ACHN (cell line): Measurements from ENCODE around the gene SF3B3.

Experiments used
- DNase-seq: peaks from one replicate; pipeline ENCODE4 v3.0.0-alpha.2; 2015
- in situ Hi-C: cut with HindIII; loops from 2 replicates; pipeline ENCODE4 v1.10.0; 2017; ENCODE audit warnings: low sequenced_read_pairs, low pct_ligation_motif_present, low pct_unique_long_range_greater_than_20kb

The SF3B3 gene

DNA sequence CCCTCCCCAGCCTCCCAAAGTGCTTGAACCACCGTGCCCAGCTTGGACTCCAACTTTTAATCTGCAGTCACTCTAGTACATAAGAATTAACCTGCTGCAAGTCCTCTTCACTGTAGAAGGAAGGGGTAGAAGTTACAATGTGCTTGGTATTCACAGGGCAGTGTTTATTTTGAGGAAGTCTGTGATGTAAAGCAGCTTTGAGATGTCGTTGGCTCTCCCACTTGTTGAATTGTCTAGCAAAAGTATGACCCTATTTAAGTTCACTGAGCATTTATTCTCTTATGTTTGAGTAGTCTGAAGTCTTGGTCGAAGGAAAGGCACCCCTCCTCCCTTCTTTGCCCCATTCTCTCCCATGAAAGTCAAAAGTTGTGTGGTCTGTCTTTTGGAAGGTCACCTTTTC, 28.2 kb downstream of the SF3B3 start:
- in situ Hi-C loops = loop anchor here (25.0 kb wide), 1 partner anchor 211 kb away; no protein-coding TSS in a partner anchor
- DNase-seq = no peak

DNA sequence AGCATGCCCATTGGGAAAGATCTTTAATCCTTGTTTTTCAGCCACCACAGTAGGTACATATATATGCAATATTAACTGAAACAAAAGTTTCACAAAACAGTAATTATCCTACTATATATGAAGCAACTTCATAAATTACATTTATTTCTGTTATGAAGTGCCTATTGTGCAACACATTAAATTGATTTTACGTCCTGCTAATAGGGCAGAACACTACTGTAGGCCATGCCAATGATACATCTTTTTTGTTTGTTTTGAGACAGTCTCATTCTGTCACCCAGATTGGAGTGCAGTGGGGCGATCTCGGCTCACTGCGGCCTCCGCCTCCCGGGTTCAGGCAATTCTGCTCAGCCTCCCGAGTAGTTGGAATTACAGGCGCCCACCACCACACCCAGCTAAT, 29.1 kb downstream of the SF3B3 start:
- no peak for DNase-seq
- in situ Hi-C loops = loop anchor here (25.0 kb wide), 1 partner anchor 210 kb away; no protein-coding TSS in a partner anchor

DNA sequence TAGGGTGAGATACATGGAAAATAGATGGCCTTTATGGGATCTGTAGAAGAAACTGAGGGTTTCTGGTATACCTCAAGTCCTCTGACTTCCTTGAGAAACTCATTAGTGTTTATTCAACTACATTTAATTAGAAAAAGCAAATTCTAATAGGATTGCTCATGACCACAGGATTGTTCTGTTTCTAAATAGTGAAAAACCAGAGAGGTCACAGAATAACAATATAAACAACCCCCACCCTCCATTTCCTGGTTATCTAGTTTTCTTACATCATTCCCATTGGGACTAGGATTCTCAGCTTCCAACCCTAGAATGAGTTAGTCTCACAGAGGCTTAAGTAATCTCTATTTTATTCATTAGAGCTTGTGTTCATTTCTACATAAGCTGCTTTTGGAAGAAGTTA, 30.0 kb downstream of the SF3B3 start:
- no peak for DNase-seq
- in situ Hi-C loops = loop anchor here (25.0 kb wide), 1 partner anchor 209 kb away; no protein-coding TSS in a partner anchor

DNA sequence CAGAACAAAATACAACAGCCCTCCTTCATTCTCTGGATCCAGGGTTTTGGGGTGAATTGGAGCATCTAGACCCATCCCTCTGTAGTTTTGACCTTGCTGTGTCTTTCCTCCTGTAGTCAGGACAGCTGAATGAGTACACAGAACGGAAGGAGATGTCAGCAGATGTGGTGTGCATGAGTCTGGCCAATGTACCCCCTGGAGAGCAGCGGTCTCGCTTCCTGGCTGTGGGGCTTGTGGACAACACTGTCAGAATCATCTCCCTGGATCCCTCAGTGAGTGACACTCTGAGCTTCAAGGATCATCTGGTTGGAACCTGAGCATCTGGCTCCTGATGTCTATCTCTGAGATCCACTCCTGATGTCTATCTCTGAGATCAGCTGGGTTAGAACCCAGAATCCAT, 32.4 kb downstream of the SF3B3 start:
- no peak for DNase-seq
- in situ Hi-C loops = loop anchor here (25.0 kb wide), 1 partner anchor 206 kb away; no protein-coding TSS in a partner anchor

DNA sequence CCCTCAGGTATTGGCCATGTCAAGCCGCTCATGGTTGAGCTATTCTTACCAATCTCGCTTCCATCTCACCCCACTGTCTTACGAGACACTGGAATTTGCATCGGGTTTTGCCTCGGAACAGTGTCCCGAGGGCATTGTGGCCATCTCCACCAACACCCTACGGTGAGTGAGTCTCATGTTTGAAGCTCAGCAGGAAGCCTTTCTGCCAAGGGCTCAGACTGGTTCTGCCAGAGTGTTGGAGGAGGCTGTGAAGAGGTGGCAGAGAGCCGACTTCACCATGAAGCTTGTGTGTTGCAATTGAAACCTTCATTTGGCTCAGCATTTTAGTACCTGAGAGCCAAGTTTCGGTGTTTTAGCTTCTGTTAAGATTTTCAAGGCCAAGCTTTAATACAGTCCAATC, 38.0 kb downstream of the SF3B3 start:
- in situ Hi-C loops = loop anchor here (25.0 kb wide), 1 partner anchor 201 kb away; no protein-coding TSS in a partner anchor
- no peak for DNase-seq

DNA sequence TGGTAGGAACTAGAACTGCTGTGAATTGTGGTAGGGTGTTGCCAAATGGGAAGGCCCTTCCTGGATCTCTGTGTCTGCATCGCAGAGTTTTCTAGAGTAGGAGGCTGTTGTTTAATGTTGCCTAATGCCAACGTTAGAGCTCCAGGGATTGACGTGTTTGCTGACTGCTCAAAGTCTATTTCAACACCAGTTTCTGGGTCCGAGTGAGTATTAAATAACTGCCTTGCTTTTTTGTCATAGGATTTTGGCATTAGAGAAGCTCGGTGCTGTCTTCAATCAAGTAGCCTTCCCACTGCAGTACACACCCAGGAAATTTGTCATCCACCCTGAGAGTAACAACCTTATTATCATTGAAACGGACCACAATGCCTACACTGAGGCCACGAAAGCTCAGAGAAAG, 40.0 kb downstream of the SF3B3 start:
- in situ Hi-C loops = loop anchor here (25.0 kb wide), 1 partner anchor 199 kb away; no protein-coding TSS in a partner anchor
- no peak for DNase-seq

DNA sequence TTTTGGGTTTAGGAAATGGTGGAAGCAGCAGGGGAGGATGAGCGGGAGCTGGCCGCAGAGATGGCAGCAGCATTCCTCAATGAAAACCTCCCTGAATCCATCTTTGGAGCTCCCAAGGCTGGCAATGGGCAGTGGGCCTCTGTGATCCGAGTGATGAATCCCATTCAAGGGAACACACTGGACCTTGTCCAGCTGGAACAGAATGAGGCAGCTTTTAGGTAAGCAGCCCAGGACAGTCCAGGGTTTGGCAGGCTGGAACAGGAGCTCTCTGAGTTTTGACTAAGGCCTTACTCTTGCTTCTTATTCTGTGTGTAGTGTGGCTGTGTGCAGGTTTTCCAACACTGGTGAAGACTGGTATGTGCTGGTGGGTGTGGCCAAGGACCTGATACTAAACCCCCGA, 41.4 kb downstream of the SF3B3 start:
- in situ Hi-C loops = loop anchor here (25.0 kb wide), 1 partner anchor 197 kb away; no protein-coding TSS in a partner anchor
- DNase-seq = no peak

DNA sequence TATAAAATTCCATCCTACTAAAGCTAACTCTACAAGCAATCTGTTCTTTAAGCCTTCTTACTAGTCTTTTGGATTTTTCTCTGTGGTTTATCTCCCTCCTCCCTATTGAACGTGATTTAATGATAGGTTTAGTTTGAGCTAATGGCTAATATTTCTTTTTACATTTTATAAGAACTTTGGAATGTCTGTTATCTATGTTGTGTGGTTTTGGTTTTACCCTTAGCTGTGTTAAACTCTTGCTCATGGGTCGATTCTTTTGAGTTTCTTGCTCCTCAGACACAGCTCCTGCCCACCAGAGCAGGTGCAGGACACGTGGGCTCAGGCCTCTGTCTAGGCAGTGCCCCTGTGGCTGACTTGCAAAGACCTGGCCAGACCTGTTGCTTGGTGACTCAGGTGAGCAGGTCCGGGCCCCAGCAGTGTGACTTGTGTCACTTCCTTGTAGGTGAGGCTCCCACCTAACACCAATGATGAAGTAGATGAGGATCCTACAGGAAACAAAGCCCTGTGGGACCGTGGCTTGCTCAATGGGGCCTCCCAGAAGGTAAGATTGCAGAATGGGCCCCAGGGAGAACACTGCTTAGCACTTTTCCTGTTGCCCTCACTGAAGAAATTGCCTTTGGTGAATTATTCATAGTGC, 45.1 kb downstream of the SF3B3 start:
- in situ Hi-C loops = loop anchor here (25.0 kb wide), 1 partner anchor 194 kb away; no protein-coding TSS in a partner anchor

DNA sequence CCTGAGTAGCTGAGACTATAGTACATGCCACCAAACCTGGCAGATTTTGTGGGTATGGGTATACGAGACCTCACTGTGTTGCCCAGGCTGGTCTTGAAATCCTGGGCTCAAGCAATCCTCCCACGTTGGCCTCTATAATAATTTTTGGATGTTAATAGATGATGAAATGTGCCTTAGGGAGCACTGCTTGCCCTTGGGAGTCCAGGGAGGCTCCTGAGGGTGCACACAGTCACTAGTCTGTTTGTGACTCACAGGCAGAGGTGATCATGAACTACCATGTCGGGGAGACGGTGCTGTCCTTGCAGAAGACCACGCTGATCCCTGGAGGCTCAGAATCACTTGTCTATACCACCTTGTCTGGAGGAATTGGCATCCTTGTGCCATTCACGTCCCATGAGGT, 46.1 kb downstream of the SF3B3 start:
- in situ Hi-C loops = loop anchor here (25.0 kb wide), 1 partner anchor 193 kb away; no protein-coding TSS in a partner anchor
- no peak for DNase-seq

More for the DNA sequence above, 45.1 kb downstream of the SF3B3 start:
- DNase-seq = no peak

DNA sequence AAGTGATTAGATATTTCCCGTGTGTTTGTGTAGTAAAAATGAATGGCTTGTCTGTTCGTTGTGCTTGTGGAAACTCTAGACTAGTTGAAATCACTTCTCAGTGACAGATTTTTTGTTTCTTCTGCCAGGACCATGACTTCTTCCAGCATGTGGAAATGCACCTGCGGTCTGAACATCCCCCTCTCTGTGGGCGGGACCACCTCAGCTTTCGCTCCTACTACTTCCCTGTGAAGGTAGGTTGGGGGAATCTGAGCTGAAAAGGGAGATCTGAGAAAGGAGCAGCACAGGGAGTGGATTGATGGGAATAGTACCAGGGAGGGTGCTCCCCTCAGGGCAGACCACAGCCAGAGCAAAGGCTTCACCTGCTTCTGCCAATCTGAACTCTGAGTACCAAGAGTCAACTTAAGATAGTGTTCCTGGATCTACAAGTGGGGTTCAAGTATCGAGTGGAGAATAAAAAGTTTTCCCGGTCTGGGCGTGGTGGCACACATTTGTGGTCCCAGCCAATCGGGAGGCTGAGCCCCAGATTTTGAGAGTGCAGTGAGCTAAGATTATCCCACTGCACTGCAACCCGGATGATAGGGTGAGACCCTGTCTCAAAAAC, 47.5 kb downstream of the SF3B3 start:
- no peak for DNase-seq
- in situ Hi-C loops = loop anchor here (25.0 kb wide), 1 partner anchor 191 kb away; no protein-coding TSS in a partner anchor

DNA sequence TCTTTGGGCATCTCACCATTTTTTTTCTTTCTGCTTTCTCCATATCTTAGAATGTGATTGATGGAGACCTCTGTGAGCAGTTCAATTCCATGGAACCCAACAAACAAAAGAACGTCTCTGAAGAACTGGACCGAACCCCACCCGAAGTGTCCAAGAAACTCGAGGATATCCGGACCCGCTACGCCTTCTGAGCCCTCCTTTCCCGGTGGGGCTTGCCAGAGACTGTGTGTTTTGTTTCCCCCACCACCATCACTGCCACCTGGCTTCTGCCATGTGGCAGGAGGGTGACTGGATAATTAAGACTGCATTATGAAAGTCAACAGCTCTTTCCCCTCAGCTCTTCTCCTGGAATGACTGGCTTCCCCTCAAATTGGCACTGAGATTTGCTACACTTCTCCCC, 48.0 kb downstream of the SF3B3 start:
- DNase-seq = no peak
- in situ Hi-C loops = loop anchor here (25.0 kb wide), 1 partner anchor 191 kb away; no protein-coding TSS in a partner anchor

DNA sequence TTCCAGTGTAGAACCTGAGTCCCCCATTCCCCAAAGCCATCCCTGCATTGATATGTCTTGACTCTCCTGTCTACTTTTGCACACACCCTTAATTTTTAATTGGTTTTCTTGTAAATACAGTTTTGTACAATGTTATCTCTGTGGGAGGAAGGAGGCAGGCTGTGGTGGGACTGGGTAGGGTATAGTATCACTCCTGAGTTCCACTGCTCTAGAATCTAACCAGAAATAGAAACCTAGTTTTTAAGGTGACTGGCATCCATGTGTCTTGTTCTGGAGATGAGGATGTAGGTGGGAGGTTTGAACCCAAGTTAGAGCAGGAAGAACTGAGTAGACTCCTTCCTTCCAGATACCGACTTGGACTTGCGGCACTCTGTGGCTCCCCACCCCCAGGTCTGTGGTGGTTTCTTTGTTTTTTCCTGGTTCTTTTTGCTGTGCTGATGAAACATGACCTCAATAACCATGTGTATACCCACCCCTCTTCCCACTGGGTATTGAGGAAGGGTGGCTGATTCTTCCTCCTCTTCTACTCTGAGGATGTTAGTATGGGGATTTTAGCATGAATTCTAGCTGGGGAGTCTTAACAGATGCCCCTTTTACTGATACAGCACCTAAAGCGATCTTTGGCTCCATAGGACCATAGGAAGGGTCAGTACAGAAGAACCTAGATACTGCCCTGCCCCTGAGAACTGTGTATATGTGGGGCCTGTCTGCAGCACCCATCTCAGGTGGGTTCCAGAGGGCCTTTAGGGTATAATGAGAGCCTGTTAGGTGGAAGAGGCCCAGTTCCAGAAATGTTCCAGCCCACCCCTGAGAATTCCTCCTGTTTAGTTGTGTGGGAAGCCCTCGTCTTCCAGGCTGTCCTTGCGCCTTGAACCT, 48.7 kb downstream of the SF3B3 start:
- in situ Hi-C loops = loop anchor here (25.0 kb wide), 1 partner anchor 190 kb away; no protein-coding TSS in a partner anchor
- no peak for DNase-seq

DNA sequence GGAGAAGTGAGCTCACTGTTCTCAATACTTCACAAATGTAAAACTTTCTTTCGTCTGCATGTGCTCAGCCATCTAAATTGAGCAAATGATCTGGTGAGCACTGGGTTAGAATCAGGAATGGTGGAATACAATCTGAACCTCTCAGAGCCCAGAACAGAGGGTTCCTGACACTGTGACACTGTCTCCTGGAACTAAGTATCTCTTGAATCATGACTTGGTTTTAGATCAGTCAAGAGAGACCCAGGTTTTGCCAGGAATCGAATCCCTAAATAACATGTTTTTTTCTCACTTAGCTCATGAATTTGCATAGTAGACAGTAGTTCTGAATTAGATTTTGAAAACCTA, 49.3 kb downstream of the SF3B3 start:
- DNase-seq = no peak
- in situ Hi-C loops = loop anchor here (25.0 kb wide), 1 partner anchor 189 kb away; no protein-coding TSS in a partner anchor

DNA sequence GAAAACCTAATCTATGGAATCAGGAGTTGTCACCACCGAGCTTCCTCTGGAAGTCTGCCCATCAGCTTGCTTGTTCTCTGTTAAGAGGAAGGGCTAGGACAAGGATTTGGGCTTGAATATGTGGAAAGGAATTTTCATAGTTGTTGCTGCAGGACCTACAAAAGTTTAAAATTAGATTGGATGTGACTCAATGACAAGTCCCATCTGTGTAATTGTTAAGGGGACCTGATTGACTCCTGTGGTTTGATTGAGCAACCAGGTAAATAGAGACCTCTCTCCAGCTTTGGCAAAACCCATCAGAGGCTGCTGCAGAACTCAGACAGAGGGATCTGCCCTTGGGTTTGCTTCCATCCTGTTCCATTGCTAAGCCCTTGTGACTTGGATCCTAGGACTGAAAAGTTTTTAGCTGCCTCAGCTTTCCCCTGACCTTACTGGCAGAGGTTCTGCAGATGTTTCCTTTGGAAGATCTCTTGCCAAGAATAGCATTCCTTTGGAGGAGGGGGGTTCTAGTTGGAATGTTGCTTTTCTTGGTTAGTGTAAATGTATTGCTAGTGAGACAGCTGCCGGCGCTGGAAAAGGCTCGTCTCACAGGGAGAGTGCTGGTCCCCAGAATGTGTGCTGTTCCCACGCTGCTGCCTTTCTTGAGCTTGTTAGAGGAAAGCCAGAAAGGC, 50.0 kb downstream of the SF3B3 start:
- DNase-seq = no peak
- in situ Hi-C loops = loop anchor here (25.0 kb wide), 1 partner anchor 189 kb away; no protein-coding TSS in a partner anchor

DNA sequence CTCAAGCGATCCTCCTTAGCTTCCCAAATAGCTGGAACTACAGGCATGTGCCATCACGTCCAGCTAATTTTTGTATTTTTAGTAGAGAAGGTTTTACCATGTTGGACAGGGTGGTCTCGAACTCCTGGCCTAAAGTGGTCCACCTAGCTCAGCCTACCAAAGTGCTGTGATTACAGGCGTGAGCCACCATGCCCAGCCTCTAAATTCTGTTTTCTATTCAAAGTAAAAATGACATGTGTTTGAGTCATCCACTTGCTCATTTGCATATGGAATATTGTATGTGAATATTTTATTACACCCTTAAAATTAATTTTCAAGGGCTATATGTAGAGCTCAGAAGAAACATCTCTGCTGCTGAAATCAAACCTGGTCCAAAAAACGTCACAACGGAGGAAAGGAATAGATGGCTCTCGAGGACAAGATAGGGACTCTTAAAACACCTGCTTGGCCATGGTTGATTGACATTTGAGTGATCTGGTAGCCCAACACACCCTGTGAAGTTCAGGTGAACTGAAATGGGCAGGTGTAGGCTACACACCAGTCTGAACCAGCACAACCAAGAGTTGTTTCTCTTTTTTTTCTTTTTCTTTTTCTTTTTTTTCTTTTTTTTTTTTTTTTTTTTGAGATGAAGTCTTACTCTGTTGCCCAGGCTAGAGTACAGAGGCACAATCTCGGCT, 51.1 kb downstream of the SF3B3 start:
- in situ Hi-C loops = loop anchor here (25.0 kb wide), 1 partner anchor 188 kb away; no protein-coding TSS in a partner anchor

DNA sequence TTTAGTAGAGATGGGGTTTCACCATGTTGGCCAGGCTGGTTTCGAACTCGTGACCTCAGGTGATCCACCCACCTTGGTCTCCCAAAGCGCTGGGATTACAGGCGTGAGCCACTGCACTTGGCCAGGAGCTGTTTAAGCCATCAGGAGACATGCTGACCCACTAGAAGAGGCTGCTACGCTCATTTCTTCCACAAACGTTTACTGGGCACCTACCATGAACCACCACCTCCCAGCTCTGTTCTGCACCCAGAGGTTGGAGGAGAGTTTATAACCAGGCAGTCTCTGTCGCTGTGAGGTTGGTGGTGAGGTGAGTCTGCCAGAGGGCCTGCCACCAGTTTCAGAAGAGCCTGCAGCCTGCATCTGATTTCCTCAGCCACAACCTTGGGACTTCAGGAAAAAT, 51.8 kb downstream of the SF3B3 start:
- DNase-seq = no peak
- in situ Hi-C loops = no loop called here

More for the DNA sequence above, 51.1 kb downstream of the SF3B3 start:
- DNase-seq = no peak

DNA sequence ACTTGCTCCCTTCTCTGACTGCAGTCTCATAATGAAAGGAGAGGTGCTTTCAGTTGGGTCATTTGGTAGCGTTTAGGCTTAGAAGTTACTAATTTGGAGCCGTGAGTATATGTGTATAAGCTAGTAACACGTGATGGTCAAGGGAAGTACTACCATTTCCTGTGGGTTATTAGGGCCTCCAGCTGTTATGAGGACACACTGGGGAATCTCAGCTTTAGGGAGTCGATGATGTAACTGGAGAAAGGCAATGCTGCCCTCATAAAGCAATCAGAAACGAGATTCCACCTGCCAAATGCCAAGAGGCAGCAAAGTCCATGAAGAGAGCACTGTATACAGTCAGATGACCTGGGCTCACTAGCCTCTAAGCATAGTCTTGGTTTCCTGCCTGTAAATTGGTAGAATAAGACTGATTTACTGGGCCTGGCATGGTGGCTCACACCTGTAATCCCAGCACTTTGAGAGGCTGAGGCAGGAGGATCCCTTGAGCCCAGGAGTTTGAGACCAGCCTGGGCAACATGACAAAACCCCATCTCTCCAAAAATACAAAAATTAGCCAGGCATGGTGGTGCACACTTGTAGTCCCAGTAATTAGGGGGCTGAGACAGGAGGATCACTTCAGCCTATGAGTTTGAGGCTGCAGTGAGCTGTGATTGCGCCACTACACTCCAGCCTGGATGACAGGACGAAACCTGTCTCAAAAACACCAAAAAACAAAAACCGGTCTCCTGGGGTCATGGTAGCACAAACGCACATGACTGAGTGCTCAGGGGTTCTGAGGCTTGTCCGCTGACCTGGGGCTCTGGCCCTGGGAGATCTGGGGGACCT, 53.0 kb downstream of the SF3B3 start:
- in situ Hi-C loops = no loop called here
- DNase-seq = peak; percentile 53
